ENCODE measurements around the gene DNAJB4.
"Not testable (repeated sequence)": the region's sequence is repeated elsewhere in the genome, so short reads cannot be mapped to it uniquely, and the experiment has no call there.

DNAJB4 gene

DNA sequence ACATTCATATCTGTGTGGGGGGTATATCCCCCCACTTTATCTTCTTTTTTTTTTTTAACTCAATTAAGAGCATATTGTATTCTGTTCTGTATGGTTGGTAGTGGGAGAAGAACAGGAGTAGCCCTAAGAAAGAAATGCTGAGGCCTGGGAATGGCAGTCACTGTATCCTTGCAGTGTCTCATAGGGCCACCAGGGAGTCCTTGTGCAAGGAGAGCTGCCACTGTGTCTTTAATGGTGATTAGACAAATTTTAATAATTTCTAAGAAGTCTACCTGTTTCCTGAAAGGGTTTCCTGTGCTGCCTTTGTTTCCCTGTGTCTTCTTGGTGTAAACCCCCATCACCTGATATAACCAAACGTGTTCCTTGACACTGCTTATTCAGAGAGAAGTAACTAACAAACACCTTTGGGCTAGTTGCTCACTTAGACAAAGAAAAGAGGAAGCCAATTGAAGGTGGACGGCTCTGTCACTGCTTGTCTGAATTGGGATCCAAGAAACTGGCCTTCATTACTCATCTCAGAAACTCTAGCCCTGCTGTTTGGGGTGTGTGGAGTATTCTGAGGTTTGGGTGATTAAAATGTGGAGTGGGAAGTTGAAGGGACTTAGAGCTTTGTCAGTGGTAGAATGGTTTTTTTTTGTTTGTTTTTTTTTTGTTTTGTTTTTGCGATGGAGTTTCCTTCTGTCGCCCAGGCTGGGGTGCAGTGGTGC lies 56.3 kb downstream of the DNAJB4 start:
- H3K4me3 ChIP-seq (ENCODE audit: low read depth, low read length) = no peak overlapping the region
- TF ChIP-seq, protein P1, sequence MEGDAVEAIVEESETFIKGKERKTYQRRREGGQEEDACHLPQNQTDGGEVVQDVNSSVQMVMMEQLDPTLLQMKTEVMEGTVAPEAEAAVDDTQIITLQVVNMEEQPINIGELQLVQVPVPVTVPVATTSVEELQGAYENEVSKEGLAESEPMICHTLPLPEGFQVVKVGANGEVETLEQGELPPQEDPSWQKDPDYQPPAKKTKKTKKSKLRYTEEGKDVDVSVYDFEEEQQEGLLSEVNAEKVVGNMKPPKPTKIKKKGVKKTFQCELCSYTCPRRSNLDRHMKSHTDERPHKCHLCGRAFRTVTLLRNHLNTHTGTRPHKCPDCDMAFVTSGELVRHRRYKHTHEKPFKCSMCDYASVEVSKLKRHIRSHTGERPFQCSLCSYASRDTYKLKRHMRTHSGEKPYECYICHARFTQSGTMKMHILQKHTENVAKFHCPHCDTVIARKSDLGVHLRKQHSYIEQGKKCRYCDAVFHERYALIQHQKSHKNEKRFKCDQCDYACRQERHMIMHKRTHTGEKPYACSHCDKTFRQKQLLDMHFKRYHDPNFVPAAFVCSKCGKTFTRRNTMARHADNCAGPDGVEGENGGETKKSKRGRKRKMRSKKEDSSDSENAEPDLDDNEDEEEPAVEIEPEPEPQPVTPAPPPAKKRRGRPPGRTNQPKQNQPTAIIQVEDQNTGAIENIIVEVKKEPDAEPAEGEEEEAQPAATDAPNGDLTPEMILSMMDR (conservative IDR thresholded peaks at IDR 0.05; ENCODE audit: low read depth, low read length) = no peak
- DNase-seq (ENCODE audit: low read depth) = no peak

DNA sequence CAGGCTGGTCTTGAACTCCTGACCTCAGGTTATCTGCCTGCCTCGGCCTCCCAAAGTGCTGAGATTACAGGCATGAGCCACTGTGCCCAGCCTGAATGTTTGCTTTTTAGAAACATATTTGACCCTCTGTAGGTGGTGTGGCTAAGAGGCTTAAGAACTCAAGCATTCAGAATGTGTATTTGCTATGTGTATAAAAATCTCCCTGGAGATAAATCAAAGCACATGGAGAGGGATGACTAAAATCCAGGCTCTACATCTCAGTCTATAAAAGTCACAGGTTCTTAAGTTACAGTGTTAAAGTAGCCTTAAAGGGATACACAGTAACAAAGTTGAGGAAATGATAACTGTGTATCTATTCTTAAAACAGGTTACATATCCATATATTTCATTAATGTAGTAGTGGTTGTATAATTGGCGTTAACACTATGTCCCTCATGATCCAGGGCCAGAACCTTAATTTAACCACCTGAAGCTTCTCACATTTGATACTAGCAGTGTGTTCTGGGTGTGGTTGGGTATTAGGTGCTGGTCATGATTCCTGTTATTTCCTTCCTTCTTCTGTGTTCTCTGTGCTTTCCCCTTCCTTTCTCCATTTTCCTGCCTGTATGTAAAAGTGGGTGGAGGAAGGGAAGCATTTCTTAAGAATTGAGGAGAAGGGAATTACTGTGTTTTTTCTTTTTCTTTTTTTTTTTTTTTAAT lies 57.2 kb downstream of the DNAJB4 start:
- DNase-seq (ENCODE audit: low read depth) = peak; percentile 95
- TF ChIP-seq, protein P1 (conservative IDR thresholded peaks at IDR 0.05; ENCODE audit: low read depth, low read length) = no peak
- no peak overlapping the region for H3K4me3 ChIP-seq (ENCODE audit: low read depth, low read length)

DNA sequence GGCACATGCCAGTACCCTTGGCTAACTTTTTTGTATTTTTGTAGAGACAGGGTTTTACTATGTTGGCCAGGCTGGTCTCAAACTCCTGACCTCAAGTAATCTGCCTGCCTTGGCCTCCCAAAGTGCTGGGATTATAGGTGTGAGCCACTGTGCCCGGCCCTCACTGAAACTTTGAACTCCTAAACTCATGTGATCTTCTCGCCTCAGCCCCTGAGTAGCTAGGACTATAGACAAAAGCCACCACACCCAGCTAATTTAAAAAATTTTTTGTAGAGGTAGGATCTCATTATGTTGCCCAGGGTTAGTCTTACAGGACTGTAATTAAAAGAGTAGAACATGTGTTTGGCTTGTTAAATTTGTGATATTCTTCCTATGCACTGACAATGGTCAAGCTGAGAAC lies 60.1 kb downstream of the DNAJB4 start:
- DNase-seq (ENCODE audit: low read depth); H3K4me3 ChIP-seq (ENCODE audit: low read depth, low read length): not testable (repeated sequence)

Data from choroid plexus epithelial cell (primary cell).